Cardiac muscle cell (in vitro differentiated cells and primary cell): Measurements from ENCODE around the gene HMCN1. TPM values are rescaled to one million over a fixed set of nuclear protein-coding genes. Genes with fewer than 3 reads are reported as not detected.

Source experiments
- DNase-seq, 2 donors: peaks; one replicate each; pipeline versions ENCODE4 v3.0.0 to v3.0.0-alpha.2; 2010 to 2017; ENCODE audit warnings: low read depth in 1 of 2, low spot score in 1 of 2
- H3K27ac ChIP-seq: fragments of 200-600 bp; sonication (generic); 2 replicates; pipeline ENCODE4 v1.5.1; 2016
- H3K27me3 ChIP-seq: fragments of 200-600 bp; sonication (generic); 2 replicates; pipeline ENCODE4 v1.6.0; 2016; ENCODE audit warnings: control low read depth
- H3K36me3 ChIP-seq: fragments of 200-600 bp; sonication (generic); 2 replicates; pipeline ENCODE4 v1.5.1; 2016; ENCODE audit warnings: control low read depth
- H3K4me1 ChIP-seq: fragments of 200-600 bp; sonication (generic); 2 replicates; pipeline ENCODE4 v1.8.1; 2017; ENCODE audit warnings: low read depth, mild to moderate bottlenecking, mixed run types
- H3K4me3 ChIP-seq: fragments of 200-600 bp; sonication (generic); 2 replicates; pipeline ENCODE4 v1.5.1; 2016; ENCODE audit warnings: mild to moderate bottlenecking
- H3K9me3 ChIP-seq: fragments of 200-600 bp; sonication (generic); 2 replicates; pipeline ENCODE4 v1.5.1; 2017; ENCODE audit warnings: low read depth, mild to moderate bottlenecking, control low read depth
- polyA plus RNA-seq: library from polyadenylated mRNA; unstranded; fragments of >200 nt; fragmentation: Nextera tagmentation; extraction: Ambion mirVana; gene quantifications from 2 replicates; pipeline ENCODE4 v1.2.1, GENCODE V29; 2016
- total RNA-seq: library from RNA; depleted of rRNA; stranded (reverse); fragments of >200 nt; gene quantifications from 2 replicates; pipeline ENCODE4 v1.2.3, GENCODE V29; 2016
- TF ChIP-seq, protein P1 (sequence below): IDR thresholded peaks from 2 replicates; pipeline ENCODE4 v1.5.1; 2012; ENCODE audit warnings: low read depth, mild to moderate bottlenecking, low read length

Gene HMCN1
- total and polyA plus RNA-seq, 2 experiments from 2014 or later, result 4.9 to 28.5 TPM

DNA sequence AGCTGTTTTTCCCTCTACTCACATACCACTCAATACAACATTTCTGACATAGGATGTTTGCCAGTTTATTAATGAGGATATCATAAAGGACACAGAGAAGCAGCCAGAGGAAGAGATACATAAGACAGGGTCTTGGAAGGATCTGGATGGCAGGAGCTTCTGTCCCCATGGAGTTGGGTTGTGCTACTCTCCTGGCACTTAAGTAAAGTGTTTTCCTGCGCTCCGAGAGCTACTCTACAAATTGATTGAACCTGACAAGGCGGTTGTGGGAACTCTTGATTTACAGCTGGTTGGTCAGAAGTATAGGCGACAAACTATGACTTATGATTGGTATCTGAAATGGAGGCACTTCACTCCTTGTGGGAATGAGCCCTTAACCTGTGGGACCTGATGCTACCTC is 208.8 kb downstream of the HMCN1 start:
- DNase-seq, result no peak
- Histone ChIP-seq H3K4me3 (no peak overlapping the region), H3K36me3 (no peaks in the 10 kb centered on the region), H3K27ac (no peak overlapping the region), H3K27me3 (no peaks in the 10 kb centered on the region), H3K4me1 (no peaks in the 10 kb centered on the region), H3K9me3 (no peaks in the 10 kb centered on the region)
- TF ChIP-seq, protein P1, sequence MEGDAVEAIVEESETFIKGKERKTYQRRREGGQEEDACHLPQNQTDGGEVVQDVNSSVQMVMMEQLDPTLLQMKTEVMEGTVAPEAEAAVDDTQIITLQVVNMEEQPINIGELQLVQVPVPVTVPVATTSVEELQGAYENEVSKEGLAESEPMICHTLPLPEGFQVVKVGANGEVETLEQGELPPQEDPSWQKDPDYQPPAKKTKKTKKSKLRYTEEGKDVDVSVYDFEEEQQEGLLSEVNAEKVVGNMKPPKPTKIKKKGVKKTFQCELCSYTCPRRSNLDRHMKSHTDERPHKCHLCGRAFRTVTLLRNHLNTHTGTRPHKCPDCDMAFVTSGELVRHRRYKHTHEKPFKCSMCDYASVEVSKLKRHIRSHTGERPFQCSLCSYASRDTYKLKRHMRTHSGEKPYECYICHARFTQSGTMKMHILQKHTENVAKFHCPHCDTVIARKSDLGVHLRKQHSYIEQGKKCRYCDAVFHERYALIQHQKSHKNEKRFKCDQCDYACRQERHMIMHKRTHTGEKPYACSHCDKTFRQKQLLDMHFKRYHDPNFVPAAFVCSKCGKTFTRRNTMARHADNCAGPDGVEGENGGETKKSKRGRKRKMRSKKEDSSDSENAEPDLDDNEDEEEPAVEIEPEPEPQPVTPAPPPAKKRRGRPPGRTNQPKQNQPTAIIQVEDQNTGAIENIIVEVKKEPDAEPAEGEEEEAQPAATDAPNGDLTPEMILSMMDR, result no peak

DNA sequence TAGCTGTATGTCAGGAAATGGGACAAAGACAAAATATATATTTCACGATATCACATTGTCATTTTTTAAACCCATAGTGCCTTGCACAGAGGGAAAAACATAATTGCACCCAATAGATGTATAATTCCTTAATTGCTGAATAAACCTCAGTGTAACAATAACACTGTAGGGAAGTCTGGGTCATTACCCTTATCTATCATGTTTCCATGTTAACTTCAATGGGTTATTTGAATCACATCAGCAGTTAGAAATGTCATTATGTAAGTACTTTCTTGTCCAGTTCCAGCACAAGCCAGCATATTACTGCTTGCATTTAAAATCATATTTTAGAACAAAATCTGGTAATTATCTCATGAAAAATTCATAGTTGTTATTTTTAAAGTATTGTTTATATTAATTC is 222.7 kb downstream of the HMCN1 start:
- TF ChIP-seq, protein P1, result no peak
- H3K4me1 ChIP-seq, result peaks cover 4% of the 10 kb centered on the region
- DNase-seq, result no peak

DNA sequence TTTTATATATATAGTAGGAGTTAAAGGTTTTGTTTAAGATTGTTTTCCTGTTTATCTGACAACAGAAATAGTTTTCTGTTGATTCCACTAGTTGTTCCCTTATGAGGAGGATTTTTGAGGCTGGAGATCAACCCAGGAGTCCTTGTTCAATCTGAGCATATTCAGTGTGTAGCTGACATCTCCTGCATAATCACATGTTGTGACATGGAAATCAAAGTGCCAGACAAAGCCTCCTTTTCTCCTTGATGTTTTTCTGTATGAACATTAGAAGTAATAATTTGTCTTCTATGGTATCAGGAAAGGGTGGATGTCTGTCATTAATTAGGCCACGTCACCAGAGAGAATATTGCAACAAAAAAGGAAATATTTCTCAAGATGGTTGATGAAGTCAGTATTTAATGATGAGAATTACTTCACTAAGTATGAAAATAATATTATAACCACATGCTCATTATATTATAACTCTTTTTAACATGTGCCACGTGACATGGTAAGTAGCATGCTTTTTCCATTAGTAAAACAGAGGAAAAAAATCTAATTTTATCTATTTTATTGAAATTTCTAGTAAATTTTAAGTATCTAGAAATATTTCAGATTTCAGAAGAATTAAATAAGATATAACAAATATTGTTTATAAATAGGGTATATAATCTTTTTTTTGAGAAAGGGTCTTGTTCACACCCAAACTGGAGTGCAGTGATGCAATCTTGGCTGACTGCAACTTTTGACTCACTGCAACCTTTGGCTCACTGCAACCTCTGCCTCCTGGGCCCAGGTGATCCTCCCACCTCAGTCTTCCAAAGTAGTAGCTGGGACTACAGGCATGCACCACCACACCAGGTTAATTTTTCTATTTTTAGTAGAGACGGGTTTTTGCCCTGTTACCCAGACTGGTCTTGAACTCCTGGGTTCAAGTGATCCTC is 223.5 kb downstream of the HMCN1 start:
- H3K27ac ChIP-seq, result no peak overlapping the region
- no peaks in the 10 kb centered on the region for H3K27me3 ChIP-seq
- H3K4me3 ChIP-seq, result no peak overlapping the region
- no peaks in the 10 kb centered on the region for H3K9me3 ChIP-seq
- H3K36me3 ChIP-seq, result no peaks in the 10 kb centered on the region
- H3K4me1 ChIP-seq, result peaks cover 4% of the 10 kb centered on the region
- DNase-seq, result no peak
- TF ChIP-seq, protein P1, result no peak

More for the DNA sequence above, 222.7 kb downstream of the HMCN1 start:
- Histone ChIP-seq H3K27ac (no peak overlapping the region), H3K4me3 (no peak overlapping the region), H3K36me3 (no peaks in the 10 kb centered on the region), H3K9me3 (no peaks in the 10 kb centered on the region), H3K27me3 (no peaks in the 10 kb centered on the region)

DNA sequence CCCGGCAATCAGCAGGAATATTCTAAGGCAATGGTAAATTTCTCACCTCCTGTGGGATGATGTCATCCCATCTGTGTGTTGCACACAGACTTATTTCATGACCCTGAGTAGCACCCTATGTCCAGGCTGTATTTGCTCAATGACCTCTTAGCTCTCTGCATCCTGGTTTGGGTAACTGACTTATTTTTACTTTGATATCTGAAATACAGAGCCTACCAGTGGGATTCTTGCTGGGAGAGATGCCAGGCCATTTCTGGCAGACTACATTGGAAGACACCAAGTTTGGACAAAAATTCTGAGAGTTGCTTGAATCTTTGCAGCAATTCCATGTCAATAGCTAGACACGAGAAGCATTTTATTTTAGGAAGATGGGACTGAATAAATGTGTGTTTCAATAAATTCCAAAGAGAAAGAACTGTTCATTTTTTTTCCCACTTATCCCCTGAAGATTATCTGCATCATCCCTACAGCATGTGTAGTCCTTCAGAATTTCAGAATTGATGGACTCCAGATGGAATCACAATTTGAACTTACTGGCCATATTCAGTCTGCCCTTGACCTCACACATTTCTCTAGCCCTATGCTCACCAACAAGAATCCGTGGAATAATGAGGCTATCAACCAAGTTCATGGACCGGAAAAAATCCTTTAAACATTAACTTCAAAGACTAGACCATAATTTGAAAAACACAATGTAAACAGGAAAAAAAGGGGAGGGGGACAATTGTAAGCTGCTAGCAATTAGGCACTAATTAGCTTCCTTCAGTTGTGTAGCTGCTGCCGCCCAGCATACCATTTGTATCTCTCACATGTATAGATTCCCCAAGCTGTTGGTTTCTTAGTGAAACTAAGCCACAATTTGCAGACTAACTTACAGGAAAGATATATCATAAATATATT is 226.5 kb downstream of the HMCN1 start:
- TF ChIP-seq, protein P1, result no peak
- peak in 1 of 2 donors; percentile 72 for DNase-seq
- Histone ChIP-seq H3K36me3 (no peaks in the 10 kb centered on the region), H3K4me1 (peaks cover 17% of the 10 kb centered on the region), H3K9me3 (no peaks in the 10 kb centered on the region), H3K27ac (no peak overlapping the region), H3K4me3 (no peak overlapping the region), H3K27me3 (no peaks in the 10 kb centered on the region)

DNA sequence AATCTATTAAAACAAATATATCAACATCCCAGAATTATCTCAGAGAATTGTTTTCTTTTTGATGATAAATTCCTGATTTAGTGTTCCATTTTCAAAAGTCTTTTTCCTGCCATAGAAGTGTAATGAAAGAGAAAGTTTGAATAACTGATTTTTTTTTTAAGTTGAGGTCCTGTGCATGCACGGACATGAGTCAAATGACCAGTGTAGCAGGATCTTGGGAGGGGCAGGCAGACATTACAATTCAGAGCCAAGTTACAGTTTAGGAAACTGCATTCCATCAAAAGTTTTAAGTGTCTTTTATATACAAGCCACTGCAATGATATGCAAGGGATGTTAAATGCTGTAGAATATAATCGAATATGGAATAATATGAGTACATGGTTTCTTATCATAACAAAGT is 227.5 kb downstream of the HMCN1 start:
- Histone ChIP-seq H3K9me3 (no peaks in the 10 kb centered on the region), H3K4me3 (no peak overlapping the region), H3K36me3 (no peaks in the 10 kb centered on the region), H3K27me3 (no peaks in the 10 kb centered on the region), H3K27ac (no peak overlapping the region), H3K4me1 (peaks cover 17% of the 10 kb centered on the region)
- no peak for DNase-seq
- TF ChIP-seq, protein P1, result no peak
